Parathyroid adenoma (tissue), 2 donors: ENCODE data around the gene RPL29.

Experiments used
- H2AFZ ChIP-seq: fragments of 300-600 bp; sonication (generic); one replicate; pipeline ENCODE4 v1.7.0; 2017; ENCODE audit warnings: antibody characterized with exemption, mild to moderate bottlenecking
- H3K27ac ChIP-seq: fragments of 300-600 bp; sonication (generic); one replicate; pipeline ENCODE4 v1.7.0; 2017
- H3K27me3 ChIP-seq: fragments of 300-600 bp; sonication (generic); one replicate; pipeline ENCODE4 v1.7.0; 2017; ENCODE audit warnings: low read length; ENCODE audit not compliant: control insufficient read depth, insufficient read depth
- H3K36me3 ChIP-seq: fragments of 300-600 bp; sonication (generic); one replicate; pipeline ENCODE4 v1.7.0; 2017; ENCODE audit warnings: low read length; ENCODE audit not compliant: control insufficient read depth, insufficient read depth
- H3K4me1 ChIP-seq: fragments of 300-600 bp; sonication (generic); one replicate; pipeline ENCODE4 v1.7.0; 2017; ENCODE audit warnings: control low read depth
- H3K4me2 ChIP-seq: fragments of 300-600 bp; sonication (generic); one replicate; pipeline ENCODE4 v1.7.0; 2017; ENCODE audit warnings: low read length
- H3K4me3 ChIP-seq: fragments of 300-600 bp; sonication (generic); one replicate; pipeline ENCODE4 v1.7.0; 2017; ENCODE audit warnings: low read depth, low read length
- H3K79me2 ChIP-seq: fragments of 300-600 bp; sonication (generic); one replicate; pipeline ENCODE4 v1.7.0; 2017; ENCODE audit warnings: control low read depth
- H3K9ac ChIP-seq: fragments of 300-600 bp; sonication (generic); one replicate; pipeline ENCODE4 v1.7.0; 2017; ENCODE audit warnings: mild to moderate bottlenecking
- H3K9me3 ChIP-seq: fragments of 300-600 bp; sonication (generic); one replicate; pipeline ENCODE4 v1.7.0; 2017; ENCODE audit warnings: low read length; ENCODE audit not compliant: control insufficient read depth
- CTCF ChIP-seq: fragments of 300-600 bp; sonication (generic); IDR thresholded peaks from one replicate; pipeline ENCODE4 v1.7.0; 2017; ENCODE audit warnings: antibody characterized with exemption, mild to moderate bottlenecking
- donor health status: primary hyperparathyroidism.

The RPL29 gene

GRCh38 chr3:51977446-51978142, 18.1 kb downstream of the RPL29 start:
- no peak for TF ChIP-seq CTCF

GRCh38 chr3:51975852-51976549, 19.7 kb downstream of the RPL29 start:
- peak; percentile 27 for TF ChIP-seq CTCF
- no peaks in the 10 kb centered on the region for H3K27me3 ChIP-seq
- H3K36me3 ChIP-seq = no peaks in the 10 kb centered on the region
- H3K79me2 ChIP-seq = peaks cover 2% of the 10 kb centered on the region
- H3K4me1 ChIP-seq = peaks cover 11% of the 10 kb centered on the region
- H2AFZ ChIP-seq = peak overlapping the region; percentile 100
- H3K4me3 ChIP-seq = peak overlapping the region; percentile 68
- peak overlapping the region; percentile 90 for H3K4me2 ChIP-seq
- H3K9me3 ChIP-seq = no peaks in the 10 kb centered on the region
- H3K27ac ChIP-seq = peak overlapping the region; percentile 95
- no peak overlapping the region for H3K9ac ChIP-seq

More at GRCh38 chr3:51977446-51978142, 18.1 kb downstream of the RPL29 start:
- Histone ChIP-seq H3K79me2 (peaks cover 8% of the 10 kb centered on the region), H3K4me1 (peaks cover 18% of the 10 kb centered on the region), H3K27ac (no peak overlapping the region), H3K4me3 (no peak overlapping the region), H3K36me3 (no peaks in the 10 kb centered on the region), H3K9ac (no peak overlapping the region), H3K9me3 (no peaks in the 10 kb centered on the region), H3K4me2 (no peak overlapping the region), H3K27me3 (no peaks in the 10 kb centered on the region), H2AFZ (no peak overlapping the region)

GRCh38 chr3:51974963-51975851, 20.5 kb downstream of the RPL29 start, which contains the start of gene ABHD14A:
TSS of gene ABHD14A (plus strand) at chr3:51975064. CDS start at chr3:51975136, 72 bp downstream.
- Histone ChIP-seq H3K4me3 (peak within 1 kb of the TSS; percentile 68), H2AFZ (peak within 1 kb of the TSS; percentile 100), H3K9ac (peak within 1 kb of the TSS; percentile 37), H3K36me3 (no peaks in the 10 kb centered on the region), H3K27ac (peak within 1 kb of the TSS; percentile 95), H3K4me2 (peak within 1 kb of the TSS; percentile 90), H3K27me3 (no peaks in the 10 kb centered on the region), H3K9me3 (no peaks in the 10 kb centered on the region), H3K79me2 (no peaks in the 10 kb centered on the region), H3K4me1 (peaks cover 16% of the 10 kb centered on the region)
- no peak for TF ChIP-seq CTCF

GRCh38 chr3:51974277-51974962, 21.3 kb downstream of the RPL29 start:
- no peaks in the 10 kb centered on the region for H3K9me3 ChIP-seq
- peak overlapping the region; percentile 37 for H3K9ac ChIP-seq
- TF ChIP-seq CTCF = peak; percentile 27
- peak overlapping the region; percentile 95 for H3K27ac ChIP-seq
- H3K27me3 ChIP-seq = no peaks in the 10 kb centered on the region
- peak overlapping the region; percentile 90 for H3K4me2 ChIP-seq
- peaks cover 17% of the 10 kb centered on the region for H3K4me1 ChIP-seq
- peak overlapping the region; percentile 100 for H2AFZ ChIP-seq
- no peaks in the 10 kb centered on the region for H3K36me3 ChIP-seq
- H3K79me2 ChIP-seq = no peaks in the 10 kb centered on the region
- H3K4me3 ChIP-seq = peak overlapping the region; percentile 68
